Measurements from ENCODE around the gene SLC1A7.

The SLC1A7 gene

DNA sequence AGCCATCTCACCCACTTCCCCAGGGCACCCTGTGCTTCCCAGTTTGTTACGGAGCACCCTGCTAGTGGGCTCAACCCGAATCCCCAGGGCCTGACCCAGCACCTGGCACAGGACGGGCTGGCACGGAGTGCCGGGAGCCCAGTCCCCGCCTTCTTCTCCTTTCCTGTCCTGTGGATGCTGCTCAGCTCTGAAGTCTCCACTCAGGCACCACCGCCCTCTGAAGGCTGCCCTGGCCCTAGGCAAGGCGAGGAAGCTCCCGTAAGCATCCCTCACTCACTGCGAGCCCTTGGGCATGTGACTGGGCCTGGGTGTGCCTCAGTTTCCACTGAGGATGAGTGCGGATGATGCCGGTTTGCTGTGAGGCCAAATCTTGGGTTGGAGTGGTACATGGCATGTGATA is 21.8 kb downstream of the SLC1A7 start:
- Histone ChIP-seq H3K79me2 (ENCODE audit: insufficient read depth, low read length) (no peaks in the 10 kb centered on the region), H3K36me3 (ENCODE audit: low read length) (no peaks in the 10 kb centered on the region), H3K4me2 (ENCODE audit: low read depth, low read length, poor library complexity, severe bottlenecking) (no peak overlapping the region), H3K9me3 (ENCODE audit: insufficient read depth, low read length) (no peaks in the 10 kb centered on the region), H3K27me3 (ENCODE audit: low read length) (no peaks in the 10 kb centered on the region), H3K9me2 (replicated peaks; ENCODE audit: insufficient read depth, low read length) (no peaks in the 10 kb centered on the region), H4K20me1 (ENCODE audit: low read depth, low read length) (no peaks in the 10 kb centered on the region), H3K4me3 (ENCODE audit: insufficient read depth, low read length, poor library complexity, severe bottlenecking) (no peak overlapping the region), H3K9ac (ENCODE audit: low read length) (no peak overlapping the region), H3F3A (ENCODE audit: insufficient read depth) (no peaks in the 10 kb centered on the region), H3K27ac (ENCODE audit: low read depth, low read length) (no peak overlapping the region), H2AFZ (ENCODE audit: low read depth, low read length, severe bottlenecking) (no peak overlapping the region)
- TF ChIP-seq, protein P1, sequence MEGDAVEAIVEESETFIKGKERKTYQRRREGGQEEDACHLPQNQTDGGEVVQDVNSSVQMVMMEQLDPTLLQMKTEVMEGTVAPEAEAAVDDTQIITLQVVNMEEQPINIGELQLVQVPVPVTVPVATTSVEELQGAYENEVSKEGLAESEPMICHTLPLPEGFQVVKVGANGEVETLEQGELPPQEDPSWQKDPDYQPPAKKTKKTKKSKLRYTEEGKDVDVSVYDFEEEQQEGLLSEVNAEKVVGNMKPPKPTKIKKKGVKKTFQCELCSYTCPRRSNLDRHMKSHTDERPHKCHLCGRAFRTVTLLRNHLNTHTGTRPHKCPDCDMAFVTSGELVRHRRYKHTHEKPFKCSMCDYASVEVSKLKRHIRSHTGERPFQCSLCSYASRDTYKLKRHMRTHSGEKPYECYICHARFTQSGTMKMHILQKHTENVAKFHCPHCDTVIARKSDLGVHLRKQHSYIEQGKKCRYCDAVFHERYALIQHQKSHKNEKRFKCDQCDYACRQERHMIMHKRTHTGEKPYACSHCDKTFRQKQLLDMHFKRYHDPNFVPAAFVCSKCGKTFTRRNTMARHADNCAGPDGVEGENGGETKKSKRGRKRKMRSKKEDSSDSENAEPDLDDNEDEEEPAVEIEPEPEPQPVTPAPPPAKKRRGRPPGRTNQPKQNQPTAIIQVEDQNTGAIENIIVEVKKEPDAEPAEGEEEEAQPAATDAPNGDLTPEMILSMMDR (IDR thresholded peaks at IDR 0.05; ENCODE audit: insufficient read depth, low read length, poor library complexity, severe bottlenecking), result no peak
- no peak for TF ChIP-seq EZH2phosphoT487 (conservative IDR thresholded peaks at IDR 0.05; ENCODE audit: low read length)

DNA sequence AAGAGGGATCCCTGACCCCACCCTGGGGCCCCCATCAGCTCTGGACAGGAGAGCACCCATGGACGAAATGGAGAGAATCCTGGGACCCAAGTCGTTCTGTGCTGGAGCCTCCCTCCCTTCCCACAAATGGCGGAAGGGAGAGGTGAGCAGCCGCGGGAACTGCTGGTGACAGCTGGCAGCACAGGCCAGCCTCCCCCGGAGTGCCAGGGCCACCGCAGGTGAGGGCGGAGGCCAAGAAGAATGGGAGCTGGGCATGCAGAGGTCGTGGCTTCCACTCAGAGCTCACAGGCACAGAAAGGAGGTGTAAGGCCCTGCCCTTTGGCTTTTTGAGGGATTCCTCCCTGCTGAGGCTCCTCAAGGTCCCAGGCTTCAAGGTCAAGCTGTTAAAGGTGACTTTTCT is 24.6 kb downstream of the SLC1A7 start:
- no peak overlapping the region for H3K27ac ChIP-seq (ENCODE audit: low read depth, low read length)
- no peaks in the 10 kb centered on the region for H3K79me2 ChIP-seq (ENCODE audit: insufficient read depth, low read length)
- no peak overlapping the region for H2AFZ ChIP-seq (ENCODE audit: low read depth, low read length, severe bottlenecking)
- no peaks in the 10 kb centered on the region for H3K36me3 ChIP-seq (ENCODE audit: low read length)
- no peak overlapping the region for H3K4me3 ChIP-seq (ENCODE audit: insufficient read depth, low read length, poor library complexity, severe bottlenecking)
- H3K9me3 ChIP-seq (ENCODE audit: insufficient read depth, low read length), result no peaks in the 10 kb centered on the region
- H4K20me1 ChIP-seq (ENCODE audit: low read depth, low read length), result no peaks in the 10 kb centered on the region
- H3K9ac ChIP-seq (ENCODE audit: low read length), result no peak overlapping the region
- H3K4me2 ChIP-seq (ENCODE audit: low read depth, low read length, poor library complexity, severe bottlenecking), result no peak overlapping the region
- no peaks in the 10 kb centered on the region for H3K9me2 ChIP-seq (replicated peaks; ENCODE audit: insufficient read depth, low read length)
- H3K27me3 ChIP-seq (ENCODE audit: low read length), result no peaks in the 10 kb centered on the region
- no peaks in the 10 kb centered on the region for H3F3A ChIP-seq (ENCODE audit: insufficient read depth)
- TF ChIP-seq, protein P1 (IDR thresholded peaks at IDR 0.05; ENCODE audit: insufficient read depth, low read length, poor library complexity, severe bottlenecking), result no peak
- TF ChIP-seq EZH2phosphoT487 (conservative IDR thresholded peaks at IDR 0.05; ENCODE audit: low read length), result no peak

DNA sequence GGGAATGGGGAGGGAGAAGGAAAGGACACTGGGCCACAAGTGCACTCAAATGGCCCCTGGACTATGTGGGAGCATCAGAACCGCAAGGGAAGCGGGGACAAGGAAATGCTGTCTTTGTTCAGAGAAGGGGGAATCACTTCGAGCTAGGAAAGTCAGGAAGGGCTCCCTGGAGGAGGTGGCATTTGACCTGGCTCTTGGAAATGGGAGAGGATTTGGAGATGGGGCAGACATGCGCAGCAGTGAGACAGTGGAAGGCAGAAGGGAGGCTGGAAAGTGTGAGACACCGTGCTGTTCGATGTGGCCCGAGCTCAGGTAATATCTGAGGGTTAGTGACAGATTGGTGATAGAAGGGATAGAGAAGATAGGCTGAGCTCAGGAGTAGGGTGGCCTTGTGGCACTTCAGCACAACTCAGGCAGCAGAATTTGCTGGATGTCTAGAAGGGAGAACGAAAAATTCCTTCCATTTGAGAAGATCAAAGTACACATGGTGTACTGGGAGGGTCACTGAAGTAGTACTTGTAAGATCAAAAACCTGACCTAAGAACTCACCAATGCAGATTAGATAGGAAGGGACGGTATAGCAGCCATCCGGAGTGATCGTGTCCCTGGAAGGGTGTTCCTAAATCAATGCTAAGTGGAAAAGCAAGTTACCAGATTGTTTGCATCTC is 25.4 kb downstream of the SLC1A7 start:
- H3K4me3 ChIP-seq (ENCODE audit: insufficient read depth, low read length, poor library complexity, severe bottlenecking), result no peak overlapping the region
- no peaks in the 10 kb centered on the region for H3K27me3 ChIP-seq (ENCODE audit: low read length)
- H3K4me2 ChIP-seq (ENCODE audit: low read depth, low read length, poor library complexity, severe bottlenecking), result no peak overlapping the region
- no peaks in the 10 kb centered on the region for H3K9me3 ChIP-seq (ENCODE audit: insufficient read depth, low read length)
- H3K9me2 ChIP-seq (replicated peaks; ENCODE audit: insufficient read depth, low read length), result no peaks in the 10 kb centered on the region
- no peaks in the 10 kb centered on the region for H3F3A ChIP-seq (ENCODE audit: insufficient read depth)
- H3K79me2 ChIP-seq (ENCODE audit: insufficient read depth, low read length), result no peaks in the 10 kb centered on the region
- H3K36me3 ChIP-seq (ENCODE audit: low read length), result no peaks in the 10 kb centered on the region
- no peak overlapping the region for H2AFZ ChIP-seq (ENCODE audit: low read depth, low read length, severe bottlenecking)
- no peak for TF ChIP-seq EZH2phosphoT487 (conservative IDR thresholded peaks at IDR 0.05; ENCODE audit: low read length)
- TF ChIP-seq, protein P1 (IDR thresholded peaks at IDR 0.05; ENCODE audit: insufficient read depth, low read length, poor library complexity, severe bottlenecking), result no peak
- no peaks in the 10 kb centered on the region for H4K20me1 ChIP-seq (ENCODE audit: low read depth, low read length)
- no peak overlapping the region for H3K27ac ChIP-seq (ENCODE audit: low read depth, low read length)
- H3K9ac ChIP-seq (ENCODE audit: low read length), result no peak overlapping the region
